Glomerular visceral epithelial cell (primary cell): ENCODE results near the gene ZFP69.

ENCODE experiments used
- DNase-seq: peaks from one replicate; pipeline ENCODE4 v3.0.0-alpha.2; 2016; ENCODE audit errors: extremely low spot score

ZFP69 gene

DNA sequence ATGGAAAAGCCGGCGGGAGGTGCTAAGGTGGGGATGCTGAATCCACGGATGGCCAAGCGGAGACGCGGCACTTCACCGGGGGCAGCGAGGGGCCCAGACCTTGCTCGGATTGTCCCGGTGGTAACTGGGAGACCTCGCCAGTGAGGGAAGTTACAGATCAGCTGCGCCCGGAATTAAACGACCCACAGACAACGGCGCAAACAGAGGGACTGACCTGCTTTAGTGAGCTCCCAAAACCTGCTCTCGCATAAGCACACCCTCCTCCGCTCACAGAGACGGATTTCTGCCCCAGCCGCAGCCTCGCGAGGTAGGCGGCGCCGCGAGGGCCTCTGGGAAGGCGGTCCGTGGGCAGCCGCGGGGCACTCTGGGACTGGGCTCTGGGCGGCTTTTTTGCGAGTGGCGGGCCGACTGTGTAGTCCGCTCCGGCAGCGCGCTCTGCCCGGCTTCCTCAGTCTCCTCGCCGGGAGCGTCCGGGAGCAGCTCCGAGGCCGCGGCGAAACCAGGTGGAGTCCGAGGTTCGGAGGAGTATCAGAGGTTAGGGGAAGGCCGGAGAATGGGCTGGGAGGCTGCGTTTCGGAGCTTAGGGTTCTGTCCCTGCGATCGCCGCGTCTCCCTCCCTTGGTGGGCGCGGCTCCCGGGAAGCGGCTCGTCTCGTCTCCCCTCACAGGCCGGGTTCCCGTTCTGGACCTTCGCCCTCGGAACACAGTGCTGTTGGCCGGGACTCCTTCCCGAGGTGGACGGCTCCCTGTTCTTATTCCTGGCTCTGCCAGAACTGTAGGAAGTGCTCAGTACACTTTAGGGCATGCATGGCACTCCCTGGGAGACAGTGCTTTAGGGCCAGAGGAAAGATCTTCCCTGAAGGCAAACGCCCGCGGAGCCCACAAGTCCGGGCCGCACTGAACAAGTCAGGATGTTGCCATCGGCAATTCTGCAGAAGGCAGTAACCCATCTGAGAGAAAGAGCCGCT lies 31.6 kb downstream of the ZFP69 start, which contains the start of gene EXO5:
Gene EXO5, plus strand, starts transcription at position 393 of the 967 bp plus-strand sequence. CDS start 5,778 bp downstream, outside the sequence.
- peak; percentile 60 for DNase-seq

DNA sequence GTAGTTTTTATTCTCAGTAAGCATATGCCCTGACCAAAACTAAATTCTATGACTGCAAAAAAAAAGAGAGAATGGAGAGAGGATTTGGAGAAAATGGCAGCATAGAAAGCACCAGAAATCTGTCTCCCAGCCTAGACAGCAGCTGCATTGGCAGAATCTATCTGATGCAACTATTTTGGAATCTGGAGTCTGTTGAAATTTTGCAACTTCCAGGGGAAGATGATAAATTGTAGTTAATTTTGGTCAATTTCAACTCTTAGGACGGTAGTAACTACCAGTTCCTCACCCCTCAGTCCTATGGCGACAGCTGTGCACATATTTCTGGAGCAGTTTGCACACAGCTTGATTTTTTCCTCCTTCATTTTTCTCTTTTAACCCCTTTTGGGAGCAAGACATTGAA lies 42.4 kb downstream of the ZFP69 start:
- no peak for DNase-seq

GRCh38 chr1:40530735-40531380 lies 53.8 kb downstream of the ZFP69 start:
- no peak for DNase-seq

DNA sequence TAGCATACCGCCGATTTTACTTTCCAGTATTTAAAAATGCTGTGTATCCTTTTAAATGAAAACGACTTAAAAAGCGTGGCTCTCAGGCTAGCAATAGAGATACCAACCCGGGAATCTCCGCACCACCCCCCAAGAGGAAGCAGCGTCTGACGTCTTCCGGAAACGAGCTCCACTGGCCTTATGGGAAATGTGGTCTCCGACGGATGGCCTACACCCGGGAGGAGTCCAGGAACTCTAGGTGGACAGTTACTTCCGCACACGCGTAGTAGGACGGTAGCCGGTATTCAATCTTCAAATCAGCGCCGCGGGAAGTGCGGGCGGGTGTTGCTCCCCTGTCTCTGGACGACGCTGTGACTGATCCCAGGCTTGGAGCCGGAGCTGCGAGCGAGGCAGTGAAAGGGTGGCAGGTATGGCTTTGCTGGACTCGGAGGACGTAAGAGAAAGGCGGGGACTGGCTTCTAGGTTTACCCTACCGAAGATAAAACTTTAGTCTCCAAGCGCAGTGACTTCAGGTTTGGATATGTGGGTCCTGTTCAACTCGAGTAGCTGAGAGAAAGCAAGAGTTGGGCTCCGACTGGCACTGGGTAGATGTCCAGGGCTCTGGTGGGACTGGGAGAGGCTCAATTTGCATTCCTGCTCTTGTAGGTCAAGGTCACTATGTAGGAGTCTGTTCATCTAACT lies 54.4 kb downstream of the ZFP69 start, which contains the start of gene ZNF684:
Gene ZNF684, plus strand, starts transcription at position 257 of the 681 bp plus-strand sequence. CDS start 1,530 bp downstream, outside the sequence.
- peak; percentile 95 for DNase-seq

DNA sequence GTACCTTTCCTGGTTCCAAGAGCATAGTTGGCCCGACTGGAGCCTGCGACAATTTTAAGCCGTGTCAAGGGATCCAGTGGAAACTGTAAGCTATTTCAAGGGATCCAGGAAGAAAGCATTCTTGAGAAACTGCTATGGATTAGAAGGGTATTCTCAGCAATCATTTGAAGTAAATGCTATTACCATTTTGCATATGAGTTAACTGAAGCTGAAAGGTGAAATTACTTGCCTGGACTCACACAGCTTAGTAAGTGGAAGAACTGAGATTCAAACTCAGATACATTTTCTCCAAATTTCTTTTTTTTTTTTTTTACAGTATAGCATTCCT lies 54.9 kb downstream of the ZFP69 start:
- DNase-seq = no peak

- DNase-seq = peak; percentile 52
Observed at GRCh38 chr1:40532844-40533424, 55.8 kb downstream of the ZFP69 start.

GRCh38 chr1:40534589-40534988 lies 57.5 kb downstream of the ZFP69 start:
- DNase-seq = no peak

DNA sequence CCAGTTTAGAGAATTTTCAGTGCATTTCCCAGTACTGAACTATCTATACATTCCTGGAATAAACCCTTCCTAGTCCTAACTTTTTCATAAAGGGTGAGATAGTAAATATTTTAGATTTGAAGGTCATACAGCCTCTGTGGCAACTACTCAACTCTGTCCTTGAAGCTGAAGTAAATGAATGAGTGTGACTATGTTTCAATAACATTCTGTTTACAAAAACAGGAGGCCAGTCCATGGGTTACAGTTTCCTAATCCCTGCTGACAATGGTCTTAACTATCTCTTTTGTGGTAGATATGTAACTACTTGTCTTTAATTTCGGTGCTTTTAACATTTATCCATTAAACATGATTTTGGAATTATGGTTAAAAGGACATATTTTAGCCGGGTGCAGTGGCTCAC lies 58.6 kb downstream of the ZFP69 start:
- DNase-seq = no peak

DNA sequence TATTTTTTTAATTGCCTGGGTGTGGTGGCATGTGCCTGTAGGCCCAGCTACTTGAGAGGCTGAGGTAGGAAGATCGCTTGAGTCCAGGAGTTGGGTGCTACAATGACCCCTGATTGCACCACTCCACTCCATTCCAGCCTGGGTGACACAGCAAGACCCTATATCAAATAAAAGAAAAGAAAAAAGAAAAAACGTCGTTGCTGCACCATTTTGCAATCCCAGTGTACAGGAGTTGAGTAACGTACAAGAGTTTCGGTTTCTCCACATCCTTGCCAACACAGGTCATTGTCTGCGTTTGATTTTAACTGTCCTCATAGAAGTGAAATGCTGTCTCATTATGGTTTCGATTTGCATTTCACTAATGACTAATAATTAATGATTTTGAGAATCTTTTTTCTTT lies 62.2 kb downstream of the ZFP69 start:
- no peak for DNase-seq
